ENCODE results near the gene CCR9.

CCR9 gene

GRCh38 chr3:45872569-45872968 is 13.8 kb upstream of the CCR9 start:
- peaks cover 4% of the 10 kb centered on the region; the same call in 1 of the 2 replicates for H3K4me1 ChIP-seq (ENCODE audit: control insufficient read depth, insufficient read depth, low read length)

GRCh38 chr3:45873036-45873435 is 13.3 kb upstream of the CCR9 start:
- no peaks in the 10 kb centered on the region for H3K36me3 ChIP-seq (ENCODE audit: control insufficient read depth, insufficient read depth, low read length)
- H3K9ac ChIP-seq (ENCODE audit: low read length): no peak overlapping the region
- H3K9me3 ChIP-seq (ENCODE audit: control insufficient read depth, insufficient read depth, low read depth, low read length): no peaks in the 10 kb centered on the region
- H3K27ac ChIP-seq (ENCODE audit: low read depth, low read length): no peak overlapping the region
- no peak overlapping the region for H3K4me3 ChIP-seq (ENCODE audit: low read depth, low read length)
- peaks cover 4% of the 10 kb centered on the region; the same call in 1 of the 2 replicates for H3K4me1 ChIP-seq (ENCODE audit: control insufficient read depth, insufficient read depth, low read length)
- H3K27me3 ChIP-seq (ENCODE audit: control insufficient read depth, insufficient read depth, low read length): peaks cover 10% of the 10 kb centered on the region; the same call in 1 of the 2 replicates

More at GRCh38 chr3:45872569-45872968, 13.8 kb upstream of the CCR9 start:
- Histone ChIP-seq H3K9ac (ENCODE audit: low read length) (no peak overlapping the region), H3K4me3 (ENCODE audit: low read depth, low read length) (no peak overlapping the region), H3K9me3 (ENCODE audit: control insufficient read depth, insufficient read depth, low read depth, low read length) (no peaks in the 10 kb centered on the region), H3K27ac (ENCODE audit: low read depth, low read length) (no peak overlapping the region), H3K27me3 (ENCODE audit: control insufficient read depth, insufficient read depth, low read length) (peaks cover 10% of the 10 kb centered on the region; the same call in 1 of the 2 replicates), H3K36me3 (ENCODE audit: control insufficient read depth, insufficient read depth, low read length) (no peaks in the 10 kb centered on the region)

- Histone ChIP-seq H3K27me3 (ENCODE audit: control insufficient read depth, insufficient read depth, low read length) (peaks cover 10% of the 10 kb centered on the region; the same call in 1 of the 2 replicates), H3K36me3 (ENCODE audit: control insufficient read depth, insufficient read depth, low read length) (no peaks in the 10 kb centered on the region), H3K4me1 (ENCODE audit: control insufficient read depth, insufficient read depth, low read length) (peaks cover 4% of the 10 kb centered on the region; the same call in 1 of the 2 replicates), H3K27ac (ENCODE audit: low read depth, low read length) (no peak overlapping the region), H3K9ac (ENCODE audit: low read length) (no peak overlapping the region), H3K9me3 (ENCODE audit: control insufficient read depth, insufficient read depth, low read depth, low read length) (no peaks in the 10 kb centered on the region), H3K4me3 (ENCODE audit: low read depth, low read length) (no peak overlapping the region)
These were observed 12.7 kb upstream of the CCR9 start for GRCh38 chr3:45873638-45874037.

GRCh38 chr3:45874677-45875346 is 11.5 kb upstream of the CCR9 start:
- Histone ChIP-seq H3K9me3 (ENCODE audit: control insufficient read depth, insufficient read depth, low read depth, low read length) (no peaks in the 10 kb centered on the region), H3K4me1 (ENCODE audit: control insufficient read depth, insufficient read depth, low read length) (peaks cover 4% of the 10 kb centered on the region; the same call in 1 of the 2 replicates), H3K36me3 (ENCODE audit: control insufficient read depth, insufficient read depth, low read length) (no peaks in the 10 kb centered on the region), H3K4me3 (ENCODE audit: low read depth, low read length) (no peak overlapping the region), H3K9ac (ENCODE audit: low read length) (no peak overlapping the region), H3K27me3 (ENCODE audit: control insufficient read depth, insufficient read depth, low read length) (peaks cover 10% of the 10 kb centered on the region; the same call in 1 of the 2 replicates), H3K27ac (ENCODE audit: low read depth, low read length) (no peak overlapping the region)

GRCh38 chr3:45878124-45878523 is 8.2 kb upstream of the CCR9 start:
- Histone ChIP-seq H3K27me3 (ENCODE audit: control insufficient read depth, insufficient read depth, low read length) (peaks cover 10% of the 10 kb centered on the region; the same call in 1 of the 2 replicates), H3K4me1 (ENCODE audit: control insufficient read depth, insufficient read depth, low read length) (no peaks in the 10 kb centered on the region), H3K9me3 (ENCODE audit: control insufficient read depth, insufficient read depth, low read depth, low read length) (no peaks in the 10 kb centered on the region), H3K27ac (ENCODE audit: low read depth, low read length) (no peak overlapping the region), H3K9ac (ENCODE audit: low read length) (no peak overlapping the region), H3K4me3 (ENCODE audit: low read depth, low read length) (no peak overlapping the region), H3K36me3 (ENCODE audit: control insufficient read depth, insufficient read depth, low read length) (no peaks in the 10 kb centered on the region)

GRCh38 chr3:45880725-45881077 is 5.6 kb upstream of the CCR9 start:
- Histone ChIP-seq H3K27ac (ENCODE audit: low read depth, low read length) (no peak overlapping the region), H3K9ac (ENCODE audit: low read length) (no peak overlapping the region), H3K27me3 (ENCODE audit: control insufficient read depth, insufficient read depth, low read length) (peaks cover 20% of the 10 kb centered on the region; the same call in 1 of the 2 replicates), H3K4me1 (ENCODE audit: control insufficient read depth, insufficient read depth, low read length) (no peaks in the 10 kb centered on the region), H3K9me3 (ENCODE audit: control insufficient read depth, insufficient read depth, low read depth, low read length) (no peaks in the 10 kb centered on the region), H3K36me3 (ENCODE audit: control insufficient read depth, insufficient read depth, low read length) (no peaks in the 10 kb centered on the region), H3K4me3 (ENCODE audit: low read depth, low read length) (no peak overlapping the region)

- Histone ChIP-seq H3K9ac (ENCODE audit: low read length) (no peak overlapping the region), H3K27ac (ENCODE audit: low read depth, low read length) (no peak overlapping the region), H3K27me3 (ENCODE audit: control insufficient read depth, insufficient read depth, low read length) (peaks cover 16% of the 10 kb centered on the region; the same call in 1 of the 2 replicates), H3K4me3 (ENCODE audit: low read depth, low read length) (no peak overlapping the region), H3K36me3 (ENCODE audit: control insufficient read depth, insufficient read depth, low read length) (no peaks in the 10 kb centered on the region), H3K9me3 (ENCODE audit: control insufficient read depth, insufficient read depth, low read depth, low read length) (no peaks in the 10 kb centered on the region), H3K4me1 (ENCODE audit: control insufficient read depth, insufficient read depth, low read length) (peaks cover 3% of the 10 kb centered on the region; the same call in 1 of the 2 replicates)
These were observed 5.0 kb upstream of the CCR9 start for GRCh38 chr3:45881078-45882022.

GRCh38 chr3:45884368-45885201 is 1.8 kb upstream of the CCR9 start:
- Histone ChIP-seq H3K4me1 (ENCODE audit: control insufficient read depth, insufficient read depth, low read length) (peaks cover 3% of the 10 kb centered on the region; the same call in 1 of the 2 replicates), H3K9me3 (ENCODE audit: control insufficient read depth, insufficient read depth, low read depth, low read length) (no peaks in the 10 kb centered on the region), H3K27me3 (ENCODE audit: control insufficient read depth, insufficient read depth, low read length) (peaks cover 11% of the 10 kb centered on the region; the same call in 1 of the 2 replicates), H3K36me3 (ENCODE audit: control insufficient read depth, insufficient read depth, low read length) (no peaks in the 10 kb centered on the region), H3K4me3 (ENCODE audit: low read depth, low read length) (no peak overlapping the region), H3K9ac (ENCODE audit: low read length) (no peak overlapping the region), H3K27ac (ENCODE audit: low read depth, low read length) (no peak overlapping the region)

GRCh38 chr3:45887285-45887684 is 942 bp downstream of the CCR9 start:
- peaks cover 11% of the 10 kb centered on the region; the same call in 1 of the 2 replicates for H3K27me3 ChIP-seq (ENCODE audit: control insufficient read depth, insufficient read depth, low read length)
- no peak overlapping the region for H3K27ac ChIP-seq (ENCODE audit: low read depth, low read length)
- H3K9ac ChIP-seq (ENCODE audit: low read length): no peak overlapping the region
- 0 out of 2 replicates have a peak, but pooled peaks cover 3% of the 10 kb centered on the region for H3K9me3 ChIP-seq (ENCODE audit: control insufficient read depth, insufficient read depth, low read depth, low read length)
- H3K4me1 ChIP-seq (ENCODE audit: control insufficient read depth, insufficient read depth, low read length): peaks cover 3% of the 10 kb centered on the region; the same call in 1 of the 2 replicates
- no peak overlapping the region for H3K4me3 ChIP-seq (ENCODE audit: low read depth, low read length)
- no peaks in the 10 kb centered on the region for H3K36me3 ChIP-seq (ENCODE audit: control insufficient read depth, insufficient read depth, low read length)

GRCh38 chr3:45887759-45888511 is 1.6 kb downstream of the CCR9 start:
- Histone ChIP-seq H3K9ac (ENCODE audit: low read length) (no peak overlapping the region), H3K27ac (ENCODE audit: low read depth, low read length) (no peak overlapping the region), H3K27me3 (ENCODE audit: control insufficient read depth, insufficient read depth, low read length) (peaks cover 11% of the 10 kb centered on the region; the same call in 1 of the 2 replicates), H3K36me3 (ENCODE audit: control insufficient read depth, insufficient read depth, low read length) (no peaks in the 10 kb centered on the region), H3K9me3 (ENCODE audit: control insufficient read depth, insufficient read depth, low read depth, low read length) (0 out of 2 replicates have a peak, but pooled peaks cover 3% of the 10 kb centered on the region), H3K4me1 (ENCODE audit: control insufficient read depth, insufficient read depth, low read length) (peaks cover 3% of the 10 kb centered on the region; the same call in 1 of the 2 replicates), H3K4me3 (ENCODE audit: low read depth, low read length) (no peak overlapping the region)

All from HUES6 (cell line).